ENCODE results near the gene GTF2A1L. TPM values are rescaled to one million over a fixed set of nuclear protein-coding genes. Genes with fewer than 3 reads are reported as not detected.
"Not testable (repeated sequence)": the region's sequence is repeated elsewhere in the genome, so short reads cannot be mapped to it uniquely, and the experiment has no call there.

GTF2A1L gene
- total RNA-seq, 4 donors from 2014 or later, result 0.96 TPM; not detected in 3

DNA sequence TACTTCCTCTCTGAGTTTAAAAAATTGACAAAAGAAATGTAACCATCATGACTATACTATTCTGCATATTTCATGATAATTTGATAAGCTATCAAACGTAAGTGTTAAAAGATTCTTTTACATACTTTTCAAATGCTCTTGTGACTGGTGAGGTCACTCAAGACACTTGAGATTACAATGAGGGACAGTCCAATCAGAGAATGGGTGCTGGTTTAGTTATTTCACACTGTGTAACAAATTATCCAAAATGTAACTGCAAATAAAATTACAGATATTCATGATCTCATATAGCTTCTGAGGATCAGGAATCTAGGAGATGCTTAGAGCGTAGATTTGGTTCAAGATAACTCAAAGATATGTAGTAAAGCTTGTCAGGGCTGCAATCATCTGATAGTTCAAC is 4.4 kb upstream of the GTF2A1L start:
- DNase-seq (ENCODE audit: low spot score in 2 of 2), result no peak
- WGBS, 2 donors, result 84 to 86% methylated on average over 2 of the region's 2 CpGs
- TF ChIP-seq POLR2A (IDR thresholded peaks at IDR 0.05), result no peak
- TF ChIP-seq, protein P1, sequence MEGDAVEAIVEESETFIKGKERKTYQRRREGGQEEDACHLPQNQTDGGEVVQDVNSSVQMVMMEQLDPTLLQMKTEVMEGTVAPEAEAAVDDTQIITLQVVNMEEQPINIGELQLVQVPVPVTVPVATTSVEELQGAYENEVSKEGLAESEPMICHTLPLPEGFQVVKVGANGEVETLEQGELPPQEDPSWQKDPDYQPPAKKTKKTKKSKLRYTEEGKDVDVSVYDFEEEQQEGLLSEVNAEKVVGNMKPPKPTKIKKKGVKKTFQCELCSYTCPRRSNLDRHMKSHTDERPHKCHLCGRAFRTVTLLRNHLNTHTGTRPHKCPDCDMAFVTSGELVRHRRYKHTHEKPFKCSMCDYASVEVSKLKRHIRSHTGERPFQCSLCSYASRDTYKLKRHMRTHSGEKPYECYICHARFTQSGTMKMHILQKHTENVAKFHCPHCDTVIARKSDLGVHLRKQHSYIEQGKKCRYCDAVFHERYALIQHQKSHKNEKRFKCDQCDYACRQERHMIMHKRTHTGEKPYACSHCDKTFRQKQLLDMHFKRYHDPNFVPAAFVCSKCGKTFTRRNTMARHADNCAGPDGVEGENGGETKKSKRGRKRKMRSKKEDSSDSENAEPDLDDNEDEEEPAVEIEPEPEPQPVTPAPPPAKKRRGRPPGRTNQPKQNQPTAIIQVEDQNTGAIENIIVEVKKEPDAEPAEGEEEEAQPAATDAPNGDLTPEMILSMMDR (IDR thresholded peaks at IDR 0.05), result no peak
- intact Hi-C loops (cut with DNase I; ENCODE audit: low total_unique reads), result no loop called here
- H3K4me3 ChIP-seq (ENCODE audit: low read depth, poor library complexity, severe bottlenecking), result no peak overlapping the region

DNA sequence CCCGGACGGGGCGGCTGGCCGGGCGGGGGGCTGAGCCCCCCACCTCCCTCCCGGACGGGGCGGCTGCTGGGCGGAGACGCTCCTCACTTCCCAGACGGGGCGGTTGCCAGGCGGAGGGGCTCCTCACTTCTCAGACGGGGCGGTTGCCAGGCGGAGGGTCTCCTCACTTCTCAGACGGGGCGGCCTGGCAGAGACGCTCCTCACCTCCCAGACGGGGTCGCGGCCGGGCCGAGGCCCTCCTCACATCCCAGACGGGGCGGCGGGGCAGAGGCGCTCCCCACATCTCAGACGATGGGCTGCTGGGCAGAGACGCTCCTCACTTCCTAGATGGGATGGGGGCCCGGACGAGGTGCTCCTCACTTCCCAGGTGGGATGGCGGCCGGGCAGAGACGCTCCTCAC is 3.1 kb upstream of the GTF2A1L start:
- H3K4me3 ChIP-seq (ENCODE audit: low read depth, poor library complexity, severe bottlenecking); intact Hi-C loops (cut with DNase I; ENCODE audit: low total_unique reads); DNase-seq (ENCODE audit: low spot score in 2 of 2): not testable (repeated sequence)
- 94 to 99% methylated on average over 18 to 22 of the region's 35 CpGs for WGBS, 2 donors

DNA sequence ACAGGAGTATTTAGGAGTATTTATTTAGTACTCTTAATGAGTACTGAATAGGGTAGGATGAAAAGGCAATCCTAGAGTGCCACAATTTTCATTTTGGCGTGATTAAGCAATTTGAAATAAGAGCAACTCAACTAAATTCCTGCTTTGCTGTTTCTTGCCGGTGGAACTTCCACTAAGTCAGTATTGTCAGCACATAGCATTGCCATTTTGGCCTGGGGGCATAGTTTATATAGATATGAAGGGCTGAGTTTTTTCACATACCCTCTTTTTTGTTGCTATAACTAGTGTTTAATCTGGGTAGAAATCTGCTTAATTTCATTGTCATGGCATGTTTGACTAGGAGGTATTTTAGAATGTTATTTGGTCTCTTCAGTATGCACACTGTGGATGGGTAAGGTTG is 1.9 kb downstream of the GTF2A1L start:
- no peak for DNase-seq (ENCODE audit: low spot score in 2 of 2)
- TF ChIP-seq, protein P1 (IDR thresholded peaks at IDR 0.05), result no peak
- no peak for TF ChIP-seq POLR2A (IDR thresholded peaks at IDR 0.05)
- no peak overlapping the region for H3K4me3 ChIP-seq (ENCODE audit: low read depth, poor library complexity, severe bottlenecking)
- intact Hi-C loops (cut with DNase I; ENCODE audit: low total_unique reads), result no loop called here
- WGBS, 2 donors, result 72% methylated on average over 2 of the region's 2 CpGs

DNA sequence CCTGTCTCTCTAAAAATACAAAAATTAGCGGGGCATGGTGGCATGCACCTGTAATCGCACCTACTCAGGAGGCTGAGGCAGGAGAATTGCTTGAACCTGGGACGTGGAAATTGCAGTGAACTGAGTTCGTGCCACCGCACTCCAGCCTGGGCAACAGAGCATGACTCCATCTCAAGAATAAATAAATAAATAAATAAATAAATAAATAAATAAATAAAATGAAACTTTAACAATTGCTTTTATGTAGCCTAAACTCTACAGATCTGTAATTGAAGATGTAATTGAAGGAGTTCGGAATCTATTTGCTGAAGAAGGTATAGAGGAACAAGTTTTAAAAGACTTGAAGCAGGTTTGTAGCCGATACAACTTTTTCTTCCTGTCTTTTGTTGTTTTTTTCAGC is 2.9 kb downstream of the GTF2A1L start:
- TF ChIP-seq, protein P1 (IDR thresholded peaks at IDR 0.05), result no peak
- TF ChIP-seq POLR2A (IDR thresholded peaks at IDR 0.05), result no peak
- 96 to 98% methylated on average over 7 of the region's 7 CpGs for WGBS, 2 donors
- no peak for DNase-seq (ENCODE audit: low spot score in 2 of 2)

DNA sequence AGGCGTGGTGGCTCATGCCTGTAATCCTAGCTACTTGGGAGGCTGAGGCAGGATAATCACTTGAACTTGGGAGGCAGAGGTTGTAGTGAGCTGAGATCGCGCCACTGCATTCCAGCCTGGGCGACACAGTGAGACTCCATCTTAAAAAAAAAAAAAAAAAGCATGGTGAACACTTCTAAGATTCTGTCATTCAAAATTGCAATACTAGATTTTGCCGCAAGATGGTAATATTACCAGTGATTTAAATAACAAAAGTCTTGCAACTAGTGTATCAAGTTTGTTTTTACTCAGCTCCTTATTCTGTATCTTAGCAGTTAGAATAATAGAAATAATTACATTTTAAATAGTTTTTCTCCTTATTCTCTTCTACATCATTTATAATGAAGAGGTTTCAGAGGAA is 5.0 kb downstream of the GTF2A1L start:
- H3K4me3 ChIP-seq (ENCODE audit: low read depth, poor library complexity, severe bottlenecking); intact Hi-C loops (cut with DNase I; ENCODE audit: low total_unique reads); DNase-seq (ENCODE audit: low spot score in 2 of 2): not testable (repeated sequence)
- 91 to 96% methylated on average over 5 of the region's 5 CpGs for WGBS, 2 donors

More for the DNA sequence above, 2.9 kb downstream of the GTF2A1L start:
- intact Hi-C loops (cut with DNase I; ENCODE audit: low total_unique reads), result no loop called here
- no peak overlapping the region for H3K4me3 ChIP-seq (ENCODE audit: low read depth, poor library complexity, severe bottlenecking)

DNA sequence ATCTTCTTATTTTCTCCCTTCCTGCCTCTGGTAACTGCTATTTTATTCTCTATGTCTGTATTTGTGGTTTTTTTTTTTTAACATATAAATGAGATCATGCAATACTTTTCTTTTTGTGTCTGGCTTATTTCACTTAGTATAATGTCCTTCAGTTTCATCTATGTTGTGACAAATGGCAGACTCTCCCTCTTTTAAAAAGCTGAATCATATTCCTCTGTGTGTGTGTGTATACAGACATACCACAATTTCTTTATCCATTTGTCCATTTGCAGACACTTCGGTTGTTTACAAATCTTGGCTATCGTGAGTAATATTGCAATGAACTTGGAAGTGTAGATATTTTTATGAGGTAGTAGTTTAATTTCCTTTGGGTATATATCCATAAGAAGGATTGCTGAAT is 7.0 kb downstream of the GTF2A1L start:
- intact Hi-C loops (cut with DNase I; ENCODE audit: low total_unique reads), result no loop called here
- no peak for DNase-seq (ENCODE audit: low spot score in 2 of 2)
- no peak for TF ChIP-seq POLR2A (IDR thresholded peaks at IDR 0.05)
- TF ChIP-seq, protein P1 (IDR thresholded peaks at IDR 0.05), result no peak
- no peak overlapping the region for H3K4me3 ChIP-seq (ENCODE audit: low read depth, poor library complexity, severe bottlenecking)
- 92% methylated on average over 2 of the region's 2 CpGs for WGBS, 2 donors

DNA sequence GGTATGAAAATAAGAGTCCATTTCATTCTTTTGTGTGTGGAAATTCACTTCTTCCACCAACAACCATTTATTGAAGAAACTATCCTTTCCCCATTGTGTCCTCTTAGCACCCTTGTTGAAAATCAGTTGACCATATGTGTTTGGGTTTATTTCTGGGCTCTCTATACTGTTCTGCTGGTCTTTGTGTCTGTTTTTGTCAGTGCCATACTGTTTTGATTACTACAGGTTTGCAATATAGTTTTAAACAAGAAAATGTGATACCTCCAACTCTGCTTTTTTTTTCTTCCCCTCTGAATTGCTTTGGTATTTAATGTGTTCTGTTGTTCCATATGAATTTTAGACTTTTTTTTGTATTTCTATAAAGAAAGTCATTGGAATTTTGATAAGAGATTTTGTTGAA is 8.4 kb downstream of the GTF2A1L start:
- TF ChIP-seq, protein P1 (IDR thresholded peaks at IDR 0.05), result no peak
- no peak for TF ChIP-seq POLR2A (IDR thresholded peaks at IDR 0.05)
- intact Hi-C loops (cut with DNase I; ENCODE audit: low total_unique reads), result no loop called here

More for the DNA sequence above, 8.4 kb downstream of the GTF2A1L start:
- no peak overlapping the region for H3K4me3 ChIP-seq (ENCODE audit: low read depth, poor library complexity, severe bottlenecking)
- DNase-seq (ENCODE audit: low spot score in 2 of 2), result no peak
